Measurements from ENCODE around the gene RABL6.

GRCh38 chr9:136889858-136890257 is 82.1 kb downstream of the RABL6 start:
- no peak for TF ChIP-seq POLR2AphosphoS5 (IDR thresholded peaks at IDR 0.05)
- no peak for TF ChIP-seq CTCF (IDR thresholded peaks at IDR 0.05)
- TF ChIP-seq POLR2A (IDR thresholded peaks at IDR 0.05) = no peak
